Thyroid gland (tissue), 4 donors: ENCODE data around the gene MRM2. TPM values are rescaled to one million over a fixed set of nuclear protein-coding genes. Genes with fewer than 3 reads are reported as not detected.

Experiments
- DNase-seq, 2 donors: peaks; one replicate each; pipeline ENCODE4 v3.0.0-alpha.2; 2019
- H3K27ac ChIP-seq, 3 donors: fragments of 200-600 bp; sonication (generic); 1 replicate in 2 of 3; 2 replicates in 1 of 3; pipeline ENCODE4 v1.5.1; 2016 to 2019; ENCODE audit warnings: mild to moderate bottlenecking in 1 of 3, moderate library complexity in 1 of 3
- H3K27me3 ChIP-seq: fragments of 200-600 bp; sonication (generic); one replicate; pipeline ENCODE4 v1.5.1; 2019
- H3K36me3 ChIP-seq, 2 donors: fragments of 200-600 bp; sonication (generic); one replicate each; pipeline ENCODE4 v1.5.1; 2016 to 2019
- H3K4me1 ChIP-seq, 2 donors: fragments of 200-600 bp; sonication (generic); one replicate each; pipeline ENCODE4 v1.5.1; 2017 to 2019
- H3K4me3 ChIP-seq, 3 donors: fragments of 200-600 bp; sonication (generic); replicated peaks in 1 of 3; 1 replicate in 2 of 3; 2 replicates in 1 of 3; pipeline ENCODE4 v1.5.1; 2016; ENCODE audit warnings: mild to moderate bottlenecking in 1 of 3
- H3K9me3 ChIP-seq: fragments of 200-600 bp; sonication (generic); one replicate; pipeline ENCODE4 v1.5.1; 2017
- CTCF ChIP-seq, 6 experiments: fragments of 200-600 bp in 3 of 6; fragments of 450-650 bp in 3 of 6; sonication (generic) in 3 of 6; IDR thresholded peaks; one replicate each; pipeline ENCODE4 v1.5.1; 2016 to 2019; ENCODE audit warnings: antibody characterized with exemption in 6 of 6, mild to moderate bottlenecking in 2 of 6, inconsistent platforms in 1 of 6, moderate library complexity in 1 of 6
- POLR2A ChIP-seq, 2 donors: fragments of 450-650 bp; IDR thresholded peaks; one replicate each; pipeline ENCODE4 v1.6.1; 2017; ENCODE audit warnings: antibody characterized with exemption in 2 of 2, mild to moderate bottlenecking in 2 of 2, moderate library complexity in 1 of 2
- WGBS, 2 donors: methylation state at CpG; one replicate each; pipeline ENCODE4 v1.1.5; 2017; 5-methylcytosine and 5-hydroxymethylcytosine counted together
- intact Hi-C: fragments of 100-400 bp; cut with DNase I; formaldehyde crosslinking; loops from one replicate; pipeline ENCODE4 v1.15.1; 2023
- total RNA-seq, 4 donors: library from RNA; depleted of rRNA; stranded (reverse); fragments of >200 nt; gene quantifications; one replicate each; pipeline ENCODE4 v1.2.3, GENCODE V29; 2016

Gene MRM2
- total RNA-seq, 4 donors from 2014 or later: 14.7 to 23.8 (median 18.2) TPM

DNA sequence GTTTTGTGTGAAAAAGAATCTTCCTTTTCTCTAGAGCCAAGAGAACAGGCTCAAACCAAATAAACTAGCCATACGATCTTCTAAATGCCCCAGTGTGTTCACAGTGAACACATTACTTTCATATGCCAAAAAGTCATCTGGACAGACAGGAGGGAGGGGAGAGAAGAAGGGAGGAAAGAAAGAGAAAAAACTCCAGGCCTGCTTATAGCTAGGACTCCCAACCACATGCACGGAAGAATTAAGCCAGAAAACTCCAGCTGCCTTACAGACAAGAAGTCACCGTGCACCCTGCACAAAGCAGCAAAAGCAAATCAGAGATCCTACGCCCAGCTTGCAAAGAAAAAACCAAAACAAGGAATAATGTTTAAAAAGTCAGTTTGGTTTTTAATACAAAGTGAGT is 37.9 kb upstream of the MRM2 start:
- no peaks in the 10 kb centered on the region for H3K36me3 ChIP-seq
- H3K4me3 ChIP-seq: no peak overlapping the region
- no peak overlapping the region for H3K27ac ChIP-seq
- H3K27me3 ChIP-seq: no peaks in the 10 kb centered on the region
- TF ChIP-seq CTCF (IDR thresholded peaks at IDR 0.05) (no peak), POLR2A (IDR thresholded peaks at IDR 0.05) (no peak)
- intact Hi-C loops: no loop called here
- H3K4me1 ChIP-seq: peaks cover 5 to 9% of the 10 kb centered on the region in 2 donors
- H3K9me3 ChIP-seq: no peaks in the 10 kb centered on the region
- no peak for DNase-seq
- WGBS, 2 donors: 70 to 74% methylated on average over 4 of the region's 4 CpGs

DNA sequence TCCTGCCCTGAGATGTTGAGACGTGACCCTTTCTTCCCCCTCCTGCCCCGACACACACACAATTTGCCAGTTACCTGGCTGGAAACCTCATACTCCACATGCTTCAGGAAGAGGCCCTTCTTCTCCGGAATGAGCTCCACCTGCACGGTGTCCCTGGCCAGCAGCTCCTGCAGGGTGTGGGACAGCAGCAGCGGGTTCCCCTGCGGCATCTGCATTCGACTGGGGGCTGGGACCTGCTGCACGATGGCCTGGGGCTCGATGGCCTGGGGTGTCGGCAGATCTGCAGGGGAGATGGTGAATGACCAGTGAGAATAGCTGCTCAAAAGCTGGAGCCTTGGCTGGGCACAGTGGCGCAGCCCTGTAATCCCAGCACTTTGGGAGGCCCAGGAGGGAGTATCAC is 36.0 kb upstream of the MRM2 start:
- Histone ChIP-seq H3K4me3 (no peak overlapping the region), H3K4me1 (peaks cover 5 to 9% of the 10 kb centered on the region in 2 donors), H3K9me3 (no peaks in the 10 kb centered on the region), H3K27ac (no peak overlapping the region), H3K27me3 (no peaks in the 10 kb centered on the region), H3K36me3 (peaks cover 0 to 6% of the 10 kb centered on the region in 2 donors)
- TF ChIP-seq CTCF (IDR thresholded peaks at IDR 0.05) (no peak), POLR2A (IDR thresholded peaks at IDR 0.05) (no peak)
- intact Hi-C loops: no loop called here
- DNase-seq: no peak
- 91 to 98% methylated on average over 9 to 11 of the region's 11 CpGs for WGBS, 2 donors

GRCh38 chr7:2276107-2276506 is 34.1 kb upstream of the MRM2 start:
- Histone ChIP-seq H3K4me3 (no peak overlapping the region), H3K27me3 (no peaks in the 10 kb centered on the region), H3K4me1 (no peaks in the 10 kb centered on the region), H3K27ac (no peak overlapping the region), H3K9me3 (no peaks in the 10 kb centered on the region), H3K36me3 (peaks cover 0 to 6% of the 10 kb centered on the region in 2 donors)
- no peak for DNase-seq
- TF ChIP-seq CTCF (IDR thresholded peaks at IDR 0.05) (no peak), POLR2A (IDR thresholded peaks at IDR 0.05) (no peak)
- intact Hi-C loops: no loop called here
- WGBS, 2 donors: 88 to 93% methylated on average over 16 of the region's 18 CpGs

DNA sequence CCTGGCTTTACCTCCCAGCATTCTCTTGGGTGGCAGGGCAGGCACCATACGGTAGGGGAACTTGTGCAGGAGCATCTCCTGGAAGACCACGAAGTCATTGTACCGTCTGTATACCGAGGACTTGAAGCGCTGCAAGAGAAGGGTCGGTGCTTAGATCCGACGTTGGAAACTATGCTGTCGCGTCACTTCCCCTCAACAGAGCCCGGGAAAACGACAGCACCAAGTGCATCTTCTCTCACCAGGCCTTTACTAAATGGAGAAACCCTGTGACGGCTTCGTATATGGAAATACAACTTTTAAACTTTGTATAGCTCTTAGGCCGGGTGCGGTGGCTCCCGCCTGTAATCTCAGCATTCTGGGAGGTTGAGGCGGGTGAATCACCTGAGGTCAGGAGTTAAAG is 33.1 kb upstream of the MRM2 start:
- Histone ChIP-seq H3K36me3 (peaks cover 5 to 6% of the 10 kb centered on the region in 2 donors), H3K4me1 (no peaks in the 10 kb centered on the region), H3K27me3 (no peaks in the 10 kb centered on the region), H3K9me3 (no peaks in the 10 kb centered on the region), H3K4me3 (no peak overlapping the region), H3K27ac (no peak overlapping the region)
- intact Hi-C loops: no loop called here
- 91% methylated on average over 18 of the region's 18 CpGs for WGBS, 2 donors
- TF ChIP-seq CTCF (IDR thresholded peaks at IDR 0.05): no peak
- TF ChIP-seq POLR2A (IDR thresholded peaks at IDR 0.05): no peak
- no peak for DNase-seq

GRCh38 chr7:2274666-2275065 is 32.7 kb upstream of the MRM2 start:
- intact Hi-C loops: no loop called here
- no peak overlapping the region for H3K27ac ChIP-seq
- TF ChIP-seq POLR2A (IDR thresholded peaks at IDR 0.05): no peak
- TF ChIP-seq CTCF (IDR thresholded peaks at IDR 0.05): no peak
- H3K36me3 ChIP-seq: peaks cover 5 to 6% of the 10 kb centered on the region in 2 donors
- no peaks in the 10 kb centered on the region for H3K9me3 ChIP-seq
- no peak for DNase-seq
- no peaks in the 10 kb centered on the region for H3K4me1 ChIP-seq
- no peaks in the 10 kb centered on the region for H3K27me3 ChIP-seq
- no peak overlapping the region for H3K4me3 ChIP-seq
- 78 to 90% methylated on average over 3 to 5 of the region's 7 CpGs for WGBS, 2 donors
